ENCODE results near the gene TSC2.

TSC2 gene

DNA sequence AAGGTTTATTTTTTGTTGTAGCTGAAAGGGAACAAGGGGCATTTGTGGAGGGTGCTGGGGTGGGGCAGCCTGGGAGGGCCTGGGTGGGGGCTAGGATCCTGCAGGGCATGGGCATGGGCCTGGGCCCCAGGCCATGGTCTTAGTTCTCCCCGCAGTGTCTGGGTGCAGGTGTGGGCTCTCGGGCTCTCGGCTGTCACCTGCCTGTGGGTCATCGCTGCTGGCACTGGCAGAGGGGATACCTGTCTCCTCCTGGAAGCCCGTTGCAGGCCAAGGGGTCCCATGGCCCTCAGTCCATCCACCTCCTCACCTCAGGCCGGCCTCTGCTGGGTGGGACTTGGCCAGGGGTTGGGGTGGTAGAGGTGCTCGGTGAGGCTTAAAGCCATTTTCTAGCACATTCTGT, 30.3 kb downstream of the TSC2 start:
- ChIA-PET POLR2A (interaction anchor here (1.5 kb wide), 1 partner anchor 77 kb away, joined by 3 read pairs; the partner anchor contains the start of gene TRAF7), CTCF (no interaction called here)
- no peak overlapping the region for H3K4me3 ChIP-seq (ENCODE audit: low read depth, low read length)
- no peak for DNase-seq (ENCODE audit: low read depth, low spot score)
- no peak for TF ChIP-seq CTCF (IDR thresholded peaks at IDR 0.05; ENCODE audit: insufficient read depth, low read length, missing control alignments)

GRCh38 chr16:2078691-2079090, 30.9 kb downstream of the TSC2 start:
- POLR2A ChIA-PET: no interaction called here
- no peak for TF ChIP-seq CTCF (IDR thresholded peaks at IDR 0.05; ENCODE audit: insufficient read depth, low read length, missing control alignments)
- H3K4me3 ChIP-seq (ENCODE audit: low read depth, low read length): no peak overlapping the region
- CTCF ChIA-PET: interaction anchor here (1.3 to 1.6 kb wide), 3 partner anchors 33 to 75 kb away, joined by 3 to 7 read pairs (median 4); no protein-coding TSS in a partner anchor
- no peak for DNase-seq (ENCODE audit: low read depth, low spot score)

GRCh38 chr16:2079311-2079800, 31.6 kb downstream of the TSC2 start:
- TF ChIP-seq CTCF (IDR thresholded peaks at IDR 0.05; ENCODE audit: insufficient read depth, low read length, missing control alignments): no peak
- H3K4me3 ChIP-seq (ENCODE audit: low read depth, low read length): no peak overlapping the region
- no peak for DNase-seq (ENCODE audit: low read depth, low spot score)
- POLR2A ChIA-PET: no interaction called here
- CTCF ChIA-PET: interaction anchor here (1.3 to 1.6 kb wide), 3 partner anchors 34 to 75 kb away, joined by 3 to 7 read pairs (median 4); no protein-coding TSS in a partner anchor

- no peak for DNase-seq (ENCODE audit: low read depth, low spot score)
- POLR2A ChIA-PET: no interaction called here
- CTCF ChIA-PET: interaction anchor here (1.3 to 1.6 kb wide), 3 partner anchors 34 to 76 kb away, joined by 3 to 7 read pairs (median 4); no protein-coding TSS in a partner anchor
- no peak overlapping the region for H3K4me3 ChIP-seq (ENCODE audit: low read depth, low read length)
- TF ChIP-seq CTCF (IDR thresholded peaks at IDR 0.05; ENCODE audit: insufficient read depth, low read length, missing control alignments): no peak
These were observed 32.2 kb downstream of the TSC2 start for GRCh38 chr16:2079991-2080390.

- DNase-seq (ENCODE audit: low read depth, low spot score): no peak
- no peak overlapping the region for H3K4me3 ChIP-seq (ENCODE audit: low read depth, low read length)
- CTCF ChIA-PET: interaction anchor here (1.0 kb wide), 3 partner anchors 26 to 59 kb away, joined by 3 read pairs; no protein-coding TSS in a partner anchor
- TF ChIP-seq CTCF (IDR thresholded peaks at IDR 0.05; ENCODE audit: insufficient read depth, low read length, missing control alignments): no peak
- POLR2A ChIA-PET: no interaction called here
These were observed 33.7 kb downstream of the TSC2 start for GRCh38 chr16:2081201-2082084.
